Measurements from ENCODE around the gene SLF2. TPM values are rescaled to one million over a fixed set of nuclear protein-coding genes. Genes with fewer than 3 reads are reported as not detected.

The SLF2 gene
- polyA plus RNA-seq, 3 donors: 33.4 to 45.6 (median 36.9) TPM

GRCh38 chr10:100917071-100917470 lies 4.3 kb downstream of the SLF2 start:
- no peak for DNase-seq (ENCODE audit: extremely low read depth in 1 of 11, low read depth in 9 of 11, low spot score in 4 of 11)

GRCh38 chr10:100923580-100923979 lies 10.8 kb downstream of the SLF2 start:
- DNase-seq (ENCODE audit: extremely low read depth in 1 of 11, low read depth in 9 of 11, low spot score in 4 of 11): no peak

DNA sequence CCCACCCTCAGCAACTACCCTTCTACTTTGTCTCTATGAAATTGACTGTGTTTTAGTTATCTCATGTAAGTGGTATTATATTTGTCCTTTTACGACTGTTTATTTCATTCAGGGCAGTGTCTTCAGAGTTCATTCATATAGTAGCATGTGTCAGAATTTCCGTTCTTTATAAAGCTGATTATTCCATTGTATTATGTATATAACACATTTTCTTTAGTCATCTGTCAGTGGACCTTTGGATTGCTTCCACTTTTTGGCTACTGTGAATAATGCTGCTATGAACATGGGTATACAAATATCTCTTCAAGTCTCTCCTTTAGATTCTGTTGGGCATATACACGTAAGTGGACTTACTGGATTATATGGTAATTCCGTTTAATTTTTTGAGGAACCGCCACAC lies 14.5 kb downstream of the SLF2 start:
- DNase-seq (ENCODE audit: extremely low read depth in 1 of 11, low read depth in 9 of 11, low spot score in 4 of 11): no peak

DNA sequence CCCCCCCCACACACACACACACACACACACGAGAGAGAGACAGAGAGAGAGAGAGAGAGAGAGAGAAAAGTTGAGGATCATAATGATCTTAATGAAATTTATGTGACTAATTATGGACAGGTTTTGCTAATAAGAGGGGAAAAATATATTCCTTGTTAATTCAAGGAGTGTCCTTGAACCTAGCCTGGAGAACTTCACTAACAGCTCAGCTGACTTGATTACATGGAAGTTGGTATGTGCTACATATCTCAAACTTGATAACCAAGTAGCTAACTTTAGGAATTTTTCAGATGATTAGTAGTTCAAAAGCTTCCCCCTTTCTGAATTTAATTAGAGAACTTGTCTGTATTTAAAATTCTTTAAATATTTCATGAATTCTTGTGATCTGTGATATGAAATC lies 15.3 kb downstream of the SLF2 start:
- DNase-seq (ENCODE audit: extremely low read depth in 1 of 11, low read depth in 9 of 11, low spot score in 4 of 11): no peak

GRCh38 chr10:100930368-100930767 lies 17.6 kb downstream of the SLF2 start:
- no peak for DNase-seq (ENCODE audit: extremely low read depth in 1 of 11, low read depth in 9 of 11, low spot score in 4 of 11)

GRCh38 chr10:100934084-100934659 lies 21.4 kb downstream of the SLF2 start:
- no peak for DNase-seq (ENCODE audit: extremely low read depth in 1 of 11, low read depth in 9 of 11, low spot score in 4 of 11)

DNA sequence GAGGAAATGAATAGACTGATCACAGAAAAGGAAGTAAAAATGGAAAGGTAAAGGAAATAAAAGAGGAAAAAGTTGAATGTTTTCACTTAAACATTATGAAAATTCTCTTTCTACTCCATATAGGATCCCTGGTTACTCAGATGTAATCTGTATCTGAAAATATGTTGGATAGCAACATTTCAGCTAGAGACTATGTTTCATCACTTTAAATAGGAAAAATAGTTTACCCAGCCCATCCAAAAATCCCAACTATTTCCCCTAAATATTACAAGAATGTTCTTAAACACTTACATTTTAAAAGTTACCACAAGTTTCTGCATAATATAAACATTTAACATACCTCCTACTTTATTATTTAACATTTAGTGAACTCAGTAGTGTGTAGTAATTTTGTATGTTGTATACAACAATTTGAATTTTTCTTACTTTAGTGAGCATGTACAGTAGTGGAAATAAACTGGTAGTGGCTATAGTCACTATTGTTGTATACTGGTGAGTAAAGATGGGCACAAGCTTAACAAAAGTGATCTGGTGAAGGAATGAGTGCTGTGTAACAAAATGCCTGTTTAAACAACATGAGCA lies 27.1 kb downstream of the SLF2 start:
- no peak for DNase-seq (ENCODE audit: extremely low read depth in 1 of 11, low read depth in 9 of 11, low spot score in 4 of 11)

DNA sequence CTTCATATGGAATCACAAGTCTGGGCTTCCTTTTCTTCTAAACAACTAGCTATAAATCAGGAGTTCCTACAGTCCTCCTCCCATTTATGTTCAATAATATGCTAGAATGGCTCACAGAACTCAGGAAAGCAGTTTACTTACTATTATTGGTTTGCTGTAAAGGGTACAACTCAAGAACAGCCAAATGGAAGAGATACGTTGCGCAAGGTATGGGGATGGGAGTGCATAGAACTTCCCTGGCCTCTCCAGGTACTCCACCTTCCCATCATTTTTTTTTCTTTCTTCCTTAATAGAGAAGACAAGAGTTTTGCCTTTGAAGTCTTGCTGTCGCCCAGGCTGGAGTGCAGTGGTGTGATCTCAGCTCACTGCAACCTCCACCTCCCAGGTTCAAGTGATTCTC lies 29.5 kb downstream of the SLF2 start:
- no peak for DNase-seq (ENCODE audit: extremely low read depth in 1 of 11, low read depth in 9 of 11, low spot score in 4 of 11)

GRCh38 chr10:100943508-100943907 lies 30.7 kb downstream of the SLF2 start:
- DNase-seq (ENCODE audit: extremely low read depth in 1 of 11, low read depth in 9 of 11, low spot score in 4 of 11): no peak

GRCh38 chr10:100945754-100946153 lies 33.0 kb downstream of the SLF2 start:
- no peak for DNase-seq (ENCODE audit: extremely low read depth in 1 of 11, low read depth in 9 of 11, low spot score in 4 of 11)

GRCh38 chr10:100948916-100949315 lies 36.2 kb downstream of the SLF2 start:
- no peak for DNase-seq (ENCODE audit: extremely low read depth in 1 of 11, low read depth in 9 of 11, low spot score in 4 of 11)

- no peak for DNase-seq (ENCODE audit: extremely low read depth in 1 of 11, low read depth in 9 of 11, low spot score in 4 of 11)
Observed at GRCh38 chr10:100960251-100960650, 47.5 kb downstream of the SLF2 start.

DNA sequence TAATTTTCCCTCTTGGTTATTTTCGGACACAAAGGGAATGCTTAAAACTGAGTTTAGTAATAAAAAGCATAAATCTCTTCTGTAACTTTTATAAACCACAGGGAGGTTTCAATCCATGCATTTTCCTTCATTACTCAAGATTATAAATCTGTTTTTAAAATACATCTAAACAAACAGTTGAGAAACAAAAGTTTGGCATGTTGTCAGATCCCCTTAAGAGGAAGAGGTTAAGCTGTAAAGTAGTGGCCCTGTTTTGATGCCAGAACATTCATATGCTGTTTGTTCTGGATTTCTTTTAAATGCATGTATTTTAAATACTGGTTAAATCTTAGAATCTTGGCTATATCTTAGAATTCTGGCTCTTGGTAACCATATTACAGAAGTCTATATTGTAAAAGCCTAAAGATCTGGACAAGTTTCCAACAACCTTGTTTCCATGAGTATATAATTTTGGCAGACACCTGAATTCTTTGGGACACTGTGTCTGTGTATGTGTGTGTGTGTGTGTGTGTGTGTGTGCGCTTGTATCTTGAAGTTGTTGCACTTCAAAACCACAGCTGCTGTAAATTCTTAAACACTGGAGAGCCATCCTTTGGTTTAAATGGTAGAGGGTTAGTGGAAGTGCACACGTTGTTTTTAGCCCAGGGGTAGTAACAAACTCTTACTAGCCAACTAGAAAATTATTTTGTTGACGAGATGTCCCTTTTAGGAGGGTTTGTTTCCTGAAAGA lies 49.8 kb downstream of the SLF2 start:
- no peak for DNase-seq (ENCODE audit: extremely low read depth in 1 of 11, low read depth in 9 of 11, low spot score in 4 of 11)

DNA sequence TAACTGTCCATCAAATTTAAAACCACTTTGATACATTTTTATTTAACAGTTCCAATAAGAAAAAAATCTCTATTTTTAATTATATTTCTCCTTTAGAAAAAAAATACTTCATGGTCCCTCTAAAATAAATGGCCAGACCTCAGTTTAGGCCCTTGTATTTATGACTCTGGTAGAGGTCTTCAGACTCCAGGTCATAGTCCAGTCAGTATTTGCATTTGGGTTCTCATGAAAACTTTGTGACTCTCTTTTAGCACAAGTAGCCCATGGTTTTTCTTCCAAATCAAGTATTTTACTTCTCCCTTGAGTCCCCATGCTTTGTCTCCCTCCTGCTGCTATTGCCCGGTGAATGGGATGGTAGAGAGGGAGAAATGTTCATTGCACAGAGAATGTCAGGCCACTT lies 51.1 kb downstream of the SLF2 start:
- DNase-seq (ENCODE audit: extremely low read depth in 1 of 11, low read depth in 9 of 11, low spot score in 4 of 11): no peak

GRCh38 chr10:100965820-100966219 lies 53.1 kb downstream of the SLF2 start:
- no peak for DNase-seq (ENCODE audit: extremely low read depth in 1 of 11, low read depth in 9 of 11, low spot score in 4 of 11)

DNA sequence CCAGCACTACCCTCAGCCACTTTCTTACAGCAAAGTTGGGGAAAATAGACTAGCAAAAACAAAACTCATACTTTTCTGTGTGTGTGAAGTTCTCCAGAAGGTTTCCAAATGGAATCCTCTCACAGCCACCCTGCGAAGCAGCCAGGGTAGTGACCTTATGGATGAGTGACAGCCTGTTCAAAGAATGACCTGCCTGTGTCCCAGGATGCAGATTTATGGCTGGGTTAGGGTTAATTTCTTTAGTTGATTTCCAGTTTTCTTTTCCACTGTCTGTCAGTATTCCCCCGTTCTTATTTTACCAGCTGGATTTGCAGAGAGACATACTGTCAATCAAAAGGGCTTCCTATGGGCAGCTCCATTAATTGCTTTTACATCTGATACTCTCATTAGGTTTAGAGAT lies 54.1 kb downstream of the SLF2 start:
- no peak for DNase-seq (ENCODE audit: extremely low read depth in 1 of 11, low read depth in 9 of 11, low spot score in 4 of 11)

- no peak for DNase-seq (ENCODE audit: extremely low read depth in 1 of 11, low read depth in 9 of 11, low spot score in 4 of 11)
Observed at GRCh38 chr10:100967332-100967731, 54.6 kb downstream of the SLF2 start.

DNA sequence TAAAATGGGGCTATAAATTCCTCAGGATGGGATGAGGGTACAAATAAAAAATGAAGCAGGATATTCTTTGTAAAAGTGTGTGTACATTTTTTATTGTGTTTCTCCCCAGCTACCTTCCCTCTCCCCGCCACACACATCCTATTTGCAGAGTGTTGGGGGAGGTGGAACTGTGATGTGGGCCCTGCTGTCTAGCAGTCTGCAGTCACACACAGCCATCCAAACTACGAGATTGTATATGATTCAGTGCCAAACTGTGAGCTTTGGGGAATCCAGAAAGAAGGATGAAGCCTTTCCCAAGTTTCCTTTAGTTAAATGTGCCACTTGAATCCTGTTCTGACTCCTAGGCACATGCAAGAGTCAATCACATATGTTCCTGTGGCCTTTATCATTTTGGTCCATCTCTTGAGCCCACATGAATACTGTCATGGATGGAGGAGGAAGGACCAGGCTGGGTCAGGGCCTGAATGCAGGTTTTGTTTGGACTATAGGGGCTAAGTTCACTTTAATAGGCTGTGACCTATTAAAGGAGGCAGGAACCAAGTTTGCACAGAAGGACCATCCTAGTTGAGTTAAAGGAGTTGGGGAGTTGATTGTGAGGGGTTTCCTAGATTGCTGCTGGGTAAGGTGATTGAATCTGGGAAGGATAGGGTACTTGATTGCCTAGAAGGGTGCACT lies 55.4 kb downstream of the SLF2 start:
- no peak for DNase-seq (ENCODE audit: extremely low read depth in 1 of 11, low read depth in 9 of 11, low spot score in 4 of 11)

DNA sequence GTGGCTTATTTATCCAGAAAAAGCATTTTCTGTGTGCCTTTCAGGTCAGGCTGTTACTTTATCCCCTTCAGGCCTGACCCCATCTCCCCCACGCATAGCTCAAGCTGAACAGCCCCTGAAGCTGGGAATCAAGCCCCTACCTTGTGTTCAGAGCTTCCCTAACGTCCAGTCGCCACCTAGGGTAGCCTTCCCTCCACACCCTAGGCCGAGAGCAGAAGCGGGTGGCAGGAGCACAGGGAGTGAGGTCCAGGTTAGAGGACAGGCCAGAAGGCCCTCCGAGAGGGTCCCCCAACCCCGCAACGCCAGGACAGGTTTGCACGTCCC lies 56.1 kb downstream of the SLF2 start:
- no peak for DNase-seq (ENCODE audit: extremely low read depth in 1 of 11, low read depth in 9 of 11, low spot score in 4 of 11)

Measured in renal cortex interstitium (tissue), 11 donors.